Astrocyte (in vitro differentiated cells and primary cell): Measurements from ENCODE around the gene SPATA24. TPM values are rescaled to one million over a fixed set of nuclear protein-coding genes. Genes with fewer than 3 reads are reported as not detected.
A peak's percentile ranks its signal among the peaks of the same experiment; 100 is the strongest.

ENCODE experiments used
- DNase-seq: peaks from one replicate; pipeline ENCODE4 v3.0.0-alpha.2; 2010; ENCODE audit warnings: low read depth
- FAIRE-seq: peaks from 2 replicates; lab custom pipeline; 2011; peaks lifted over from hg19 to GRCh38; lab: Jason Lieb, UNC
- H2AFZ ChIP-seq: 2 replicates; pipeline ENCODE4 v1.6.0; 2012; ENCODE audit warnings: low read depth, low read length, inconsistent platforms
- H3K27ac ChIP-seq: 2 replicates; pipeline ENCODE4 v1.5.1; 2011; ENCODE audit warnings: low read depth, low read length, inconsistent platforms
- H3K27me3 ChIP-seq: 2 replicates; pipeline ENCODE4 v1.6.0; 2011; ENCODE audit warnings: low read length, inconsistent platforms; ENCODE audit not compliant: insufficient read depth
- H3K36me3 ChIP-seq: 2 replicates; pipeline ENCODE4 v1.5.1; 2011; ENCODE audit warnings: low read length, inconsistent platforms; ENCODE audit not compliant: insufficient read depth
- H3K4me1 ChIP-seq: 2 replicates; pipeline ENCODE4 v1.5.1; 2011; ENCODE audit warnings: low read length, inconsistent platforms; ENCODE audit not compliant: insufficient read depth
- H3K4me2 ChIP-seq: 2 replicates; pipeline ENCODE4 v1.6.0; 2012; ENCODE audit warnings: low read length, inconsistent platforms
- H3K4me3 ChIP-seq: 2 replicates; pipeline ENCODE4 v1.5.1; 2011; ENCODE audit warnings: low read depth, mild to moderate bottlenecking, low read length, inconsistent platforms; ENCODE audit not compliant: insufficient read depth
- H3K79me2 ChIP-seq: 2 replicates; pipeline ENCODE4 v1.6.0; 2012; ENCODE audit warnings: mild to moderate bottlenecking, low read length, inconsistent platforms; ENCODE audit not compliant: insufficient read depth
- H3K9ac ChIP-seq: 2 replicates; pipeline ENCODE4 v1.6.0; 2012; ENCODE audit warnings: mild to moderate bottlenecking, low read length, inconsistent platforms
- H3K9me3 ChIP-seq: 2 replicates; pipeline ENCODE4 v1.5.1; 2012; ENCODE audit warnings: low read depth, mild to moderate bottlenecking, low read length, inconsistent platforms; ENCODE audit not compliant: insufficient read depth
- H4K20me1 ChIP-seq: 2 replicates; pipeline ENCODE4 v1.6.0; 2012; ENCODE audit warnings: low read length, inconsistent platforms; ENCODE audit not compliant: insufficient read depth
- H3K27ac Mint-ChIP-seq: one replicate; pipeline ENCODE4 v1.8.0; 2021; ENCODE audit warnings: mild to moderate bottlenecking, mixed read lengths; ENCODE audit not compliant: unreplicated experiment
- H3K27me3 Mint-ChIP-seq: one replicate; pipeline ENCODE4 v1.8.0; 2021; ENCODE audit warnings: low read depth, mixed read lengths; ENCODE audit not compliant: unreplicated experiment
- H3K36me3 Mint-ChIP-seq: one replicate; pipeline ENCODE4 v1.8.0; 2021; ENCODE audit warnings: low read depth, mixed read lengths; ENCODE audit not compliant: unreplicated experiment
- H3K4me1 Mint-ChIP-seq: one replicate; pipeline ENCODE4 v1.8.0; 2021; ENCODE audit warnings: low read depth, mixed read lengths; ENCODE audit not compliant: unreplicated experiment
- H3K4me3 Mint-ChIP-seq: one replicate; pipeline ENCODE4 v1.8.0; 2021; ENCODE audit warnings: mild to moderate bottlenecking, moderate library complexity, mixed read lengths; ENCODE audit not compliant: unreplicated experiment
- H3K9me3 Mint-ChIP-seq: one replicate; pipeline ENCODE4 v1.8.0; 2021; ENCODE audit warnings: mild to moderate bottlenecking, mixed read lengths; ENCODE audit not compliant: unreplicated experiment
- CTCF ChIP-seq: IDR thresholded peaks from 2 replicates; pipeline ENCODE4 v1.5.1; 2011; ENCODE audit warnings: low read depth, mild to moderate bottlenecking, inconsistent platforms, low read length, moderate library complexity; ENCODE audit not compliant: insufficient read depth
- EZH2 ChIP-seq: IDR thresholded peaks from 2 replicates; pipeline ENCODE4 v1.6.1; 2012; ENCODE audit warnings: mild to moderate bottlenecking, low read length, inconsistent platforms; ENCODE audit not compliant: insufficient read depth
- total RNA-seq: library from RNA; stranded (reverse); gene quantifications from 2 replicates; pipeline ENCODE4 v1.2.1, GENCODE V29; 2021

Gene SPATA24
- total RNA-seq, 1 donor from 2014 or later, result 5.2 TPM

- Mint-ChIP-seq H3K9me3 (no peaks in the 10 kb centered on the region), H3K4me1 (peaks cover 4% of the 10 kb centered on the region), H3K27ac (no peak overlapping the region), H3K27me3 (no peaks in the 10 kb centered on the region), H3K36me3 (peaks cover 38% of the 10 kb centered on the region), H3K4me3 (no peak overlapping the region)
- Histone ChIP-seq H3K9me3 (no peaks in the 10 kb centered on the region), H3K4me3 (no peak overlapping the region), H3K4me1 (peaks cover 13% of the 10 kb centered on the region), H2AFZ (no peak overlapping the region), H3K27ac (no peak overlapping the region), H3K36me3 (no peaks in the 10 kb centered on the region), H3K27me3 (no peaks in the 10 kb centered on the region), H3K4me2 (no peak overlapping the region), H3K79me2 (no peaks in the 10 kb centered on the region), H3K9ac (no peak overlapping the region), H4K20me1 (peaks cover 27% of the 10 kb centered on the region)
- DNase-seq (no peak), FAIRE-seq (no peak)
- TF ChIP-seq EZH2 (no peak), CTCF (no peak)
Measured at GRCh38 chr5:139376364-139376763, 27.5 kb downstream of the SPATA24 start.

GRCh38 chr5:139374909-139375308 is 29.0 kb downstream of the SPATA24 start:
- Mint-ChIP-seq H3K27me3 (no peaks in the 10 kb centered on the region), H3K27ac (no peak overlapping the region), H3K9me3 (no peaks in the 10 kb centered on the region), H3K36me3 (peaks cover 38% of the 10 kb centered on the region), H3K4me1 (peaks cover 4% of the 10 kb centered on the region), H3K4me3 (no peak overlapping the region)
- FAIRE-seq (no peak), DNase-seq (no peak)
- Histone ChIP-seq H2AFZ (no peak overlapping the region), H3K36me3 (no peaks in the 10 kb centered on the region), H4K20me1 (peaks cover 28% of the 10 kb centered on the region), H3K27me3 (no peaks in the 10 kb centered on the region), H3K9ac (no peak overlapping the region), H3K4me3 (no peak overlapping the region), H3K9me3 (no peaks in the 10 kb centered on the region), H3K79me2 (no peaks in the 10 kb centered on the region), H3K4me2 (no peak overlapping the region), H3K4me1 (peaks cover 14% of the 10 kb centered on the region), H3K27ac (no peak overlapping the region)
- TF ChIP-seq EZH2 (no peak), CTCF (no peak)

GRCh38 chr5:139371482-139372435 is 32.1 kb downstream of the SPATA24 start:
- H3K4me1 Mint-ChIP-seq, result peaks cover 7% of the 10 kb centered on the region
- no peak for TF ChIP-seq EZH2
- TF ChIP-seq CTCF, result no peak
- peaks cover 17% of the 10 kb centered on the region for H3K4me1 ChIP-seq

More at GRCh38 chr5:139371482-139372435, 32.1 kb downstream of the SPATA24 start:
- H3K27ac ChIP-seq, result no peak overlapping the region
- H2AFZ ChIP-seq, result no peak overlapping the region
- Mint-ChIP-seq H3K4me3 (no peak overlapping the region), H3K36me3 (peaks cover 29% of the 10 kb centered on the region), H3K27me3 (no peaks in the 10 kb centered on the region), H3K9me3 (no peaks in the 10 kb centered on the region), H3K27ac (no peak overlapping the region)
- no peak overlapping the region for H3K4me3 ChIP-seq
- H3K9ac ChIP-seq, result no peak overlapping the region
- FAIRE-seq (no peak), DNase-seq (peak; percentile 66)
- peaks cover 29% of the 10 kb centered on the region for H4K20me1 ChIP-seq
- no peak overlapping the region for H3K4me2 ChIP-seq
- H3K27me3 ChIP-seq, result no peaks in the 10 kb centered on the region
- no peaks in the 10 kb centered on the region for H3K9me3 ChIP-seq
- peaks cover 6% of the 10 kb centered on the region for H3K36me3 ChIP-seq
- H3K79me2 ChIP-seq, result no peaks in the 10 kb centered on the region
